Stimulated activated naive CD4-positive, alpha-beta T cell (primary cell): ENCODE data around the gene KNDC1.
"Not testable (repeated sequence)": the region's sequence is repeated elsewhere in the genome, so short reads cannot be mapped to it uniquely, and the experiment has no call there.

ENCODE experiments used
- DNase-seq, 6 experiments: peaks; one replicate each; lab custom pipeline; 2025; lab: John Stamatoyannopoulos, UW

The KNDC1 gene

DNA sequence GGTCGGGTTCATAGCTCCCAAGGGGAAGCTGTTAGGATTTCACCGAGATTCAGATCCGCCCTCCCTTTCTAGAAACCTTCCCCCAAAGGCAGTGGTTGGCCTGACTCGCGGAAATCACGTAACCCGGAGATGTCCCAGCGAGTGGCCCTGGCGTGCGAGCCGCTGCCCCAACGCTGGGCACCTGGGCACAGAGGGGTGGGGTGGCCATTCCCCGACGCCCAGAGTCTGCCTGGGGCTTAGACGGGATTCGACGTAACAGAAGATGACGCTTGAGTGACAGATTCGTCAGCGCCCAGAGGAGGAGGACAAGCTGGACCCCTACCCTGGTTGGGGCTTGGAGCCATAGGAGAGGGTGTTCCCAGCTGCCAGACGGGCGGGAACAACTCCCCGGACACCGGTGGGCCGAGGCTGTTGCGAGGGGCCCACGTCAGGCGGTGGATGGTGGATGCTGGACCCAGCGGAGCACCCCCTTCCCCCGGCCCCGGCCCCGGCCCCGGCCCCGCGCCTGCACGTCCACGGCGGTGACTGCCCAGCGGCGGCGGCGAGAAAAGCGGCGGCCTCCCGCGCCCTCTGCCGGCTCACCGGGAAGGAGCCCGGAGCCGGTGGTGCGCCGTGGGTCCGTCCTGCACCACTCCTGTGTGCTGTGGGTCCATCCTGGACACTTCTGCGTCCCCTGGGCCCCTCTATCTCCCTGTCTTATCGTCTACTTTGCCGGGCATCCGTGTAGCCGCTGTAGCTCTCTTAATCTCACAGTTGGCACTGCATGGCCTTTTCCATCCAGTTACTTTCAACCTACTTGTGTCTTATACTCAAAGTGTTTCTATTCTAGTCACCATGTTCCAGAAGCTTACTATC, 35.4 kb upstream of the KNDC1 start:
- peak in 1 of 6 experiments; percentile 6 for DNase-seq

DNA sequence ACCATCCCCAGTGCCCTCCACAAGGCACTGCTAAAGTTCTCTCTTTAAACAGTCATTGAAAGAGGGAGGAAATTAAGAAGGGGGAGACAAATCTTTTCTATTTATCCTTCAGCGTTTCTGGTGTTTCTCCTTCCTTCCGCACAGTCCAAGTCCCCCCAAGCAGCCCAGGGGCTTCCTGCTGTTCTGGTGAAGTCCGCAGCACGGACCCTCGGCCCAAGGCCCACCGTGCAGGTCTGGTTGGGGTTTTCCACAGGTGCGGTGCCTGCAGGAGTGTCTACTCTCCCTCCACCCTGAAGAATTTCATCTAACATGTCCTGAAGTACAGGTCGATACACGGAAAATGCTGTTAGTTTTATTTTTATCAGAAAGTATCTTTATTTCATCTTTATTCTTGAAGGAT, 34.1 kb upstream of the KNDC1 start:
- no peak for DNase-seq

GRCh38 chr10:133126431-133127290, 33.4 kb upstream of the KNDC1 start:
- DNase-seq, result no peak

DNA sequence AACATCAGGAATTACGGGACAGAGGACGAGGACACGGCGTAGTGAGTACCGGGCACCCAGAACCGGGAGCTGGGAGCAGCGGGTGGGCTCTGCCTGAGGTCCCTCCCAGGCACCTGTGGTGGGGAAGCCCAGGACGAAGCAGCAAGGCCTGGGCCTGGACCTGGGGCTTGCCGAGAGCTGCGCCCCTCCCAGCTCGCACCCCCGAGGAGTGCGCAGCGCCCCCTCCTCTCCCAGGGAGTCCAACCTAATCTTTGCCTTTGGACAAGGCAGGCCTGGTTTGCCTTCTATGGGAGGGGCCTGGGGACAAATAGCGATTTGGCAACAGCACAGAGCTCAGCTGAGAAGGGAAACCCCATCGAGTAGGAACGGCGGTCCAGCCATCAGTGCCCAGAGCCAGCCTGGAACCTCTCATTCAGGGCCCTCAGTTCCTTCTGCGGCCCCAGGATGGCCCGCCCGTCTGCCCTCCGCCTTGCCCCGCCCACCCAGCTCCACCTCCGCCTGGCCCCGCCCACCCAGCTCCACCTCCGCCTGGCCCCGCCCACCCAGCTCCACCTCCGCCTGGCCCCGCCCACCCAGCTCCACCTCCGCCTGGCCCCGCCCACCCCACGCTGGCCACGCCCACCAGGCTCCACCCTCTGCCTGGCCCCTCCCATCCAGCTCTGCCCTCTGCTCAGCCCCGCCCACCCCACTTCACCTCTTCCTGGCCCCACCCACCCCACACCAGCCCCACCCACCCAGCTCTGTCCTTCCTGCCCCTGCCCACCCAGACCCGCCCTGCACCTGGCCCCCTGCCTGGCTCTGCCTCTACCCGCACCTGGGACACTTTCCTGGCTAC, 32.5 kb upstream of the KNDC1 start:
- DNase-seq, result peak in 3 of 6 experiments; percentile 2 to 44 (median 19)

- DNase-seq, result no peak
Observed at GRCh38 chr10:133128126-133129070, 31.6 kb upstream of the KNDC1 start.

- no peak for DNase-seq
Observed at GRCh38 chr10:133129071-133129858, 30.8 kb upstream of the KNDC1 start.

- no peak for DNase-seq
Observed at GRCh38 chr10:133129859-133130495, 30.0 kb upstream of the KNDC1 start.

DNA sequence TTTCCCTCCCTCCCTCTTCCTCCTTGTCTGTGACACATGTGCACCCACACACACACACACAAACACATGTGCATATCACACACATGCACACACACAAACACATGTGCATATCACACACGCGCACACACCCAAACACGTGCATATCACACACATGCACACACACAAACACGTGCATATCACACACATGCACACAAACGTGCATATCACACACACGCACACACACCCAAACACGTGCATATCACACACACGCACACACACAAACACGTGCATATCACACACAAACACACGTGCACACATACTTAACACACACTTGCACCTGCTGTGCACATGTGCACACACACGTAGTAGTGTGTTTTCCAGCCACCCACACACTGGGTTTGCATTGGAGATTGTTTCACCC, 29.4 kb upstream of the KNDC1 start:
- no peak for DNase-seq

GRCh38 chr10:133131053-133131452, 29.0 kb upstream of the KNDC1 start:
- no peak for DNase-seq

- DNase-seq, result no peak
Observed at GRCh38 chr10:133131734-133132472, 28.1 kb upstream of the KNDC1 start.

DNA sequence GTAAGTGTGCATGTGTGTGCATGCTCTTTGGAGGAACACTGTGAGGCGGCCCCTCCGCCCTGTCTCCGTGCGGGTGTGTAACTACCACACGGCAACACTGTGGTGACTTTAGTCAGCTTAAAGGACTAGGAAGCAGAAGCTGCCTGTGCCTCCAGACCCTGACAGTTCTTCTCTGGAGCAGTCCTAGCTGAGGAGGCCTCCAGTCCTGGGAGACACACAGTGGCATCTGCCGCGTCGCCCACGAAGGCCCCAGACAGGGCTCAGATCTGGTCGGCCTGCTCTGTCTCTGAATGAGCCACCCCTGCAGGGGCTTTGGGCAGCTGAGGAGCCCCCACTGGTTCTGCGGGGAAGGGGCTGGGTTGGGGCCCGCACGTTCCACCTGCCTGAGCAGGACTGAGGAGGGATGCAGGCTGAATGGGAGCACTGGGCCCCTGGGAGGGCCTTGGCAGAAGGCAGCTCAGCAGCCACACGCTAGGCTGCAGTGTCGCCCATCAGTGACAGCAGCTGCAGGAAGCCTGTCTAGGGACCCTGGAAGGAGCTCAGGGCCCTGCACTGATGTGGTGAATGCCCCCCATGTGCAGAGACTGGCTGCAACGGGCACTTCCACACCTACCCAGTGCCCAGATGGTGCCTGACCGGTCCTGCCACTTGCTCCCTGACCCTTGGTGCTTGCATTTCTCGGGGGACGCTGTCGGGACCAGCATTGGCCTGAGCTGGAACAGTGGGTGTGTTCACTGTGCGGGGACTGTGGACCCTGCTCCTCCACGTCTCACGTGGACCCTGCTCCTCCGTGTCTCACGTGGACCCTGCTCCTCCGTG, 27.3 kb upstream of the KNDC1 start:
- DNase-seq, result no peak

- no peak for DNase-seq
Observed at GRCh38 chr10:133133471-133134231, 26.4 kb upstream of the KNDC1 start.

DNA sequence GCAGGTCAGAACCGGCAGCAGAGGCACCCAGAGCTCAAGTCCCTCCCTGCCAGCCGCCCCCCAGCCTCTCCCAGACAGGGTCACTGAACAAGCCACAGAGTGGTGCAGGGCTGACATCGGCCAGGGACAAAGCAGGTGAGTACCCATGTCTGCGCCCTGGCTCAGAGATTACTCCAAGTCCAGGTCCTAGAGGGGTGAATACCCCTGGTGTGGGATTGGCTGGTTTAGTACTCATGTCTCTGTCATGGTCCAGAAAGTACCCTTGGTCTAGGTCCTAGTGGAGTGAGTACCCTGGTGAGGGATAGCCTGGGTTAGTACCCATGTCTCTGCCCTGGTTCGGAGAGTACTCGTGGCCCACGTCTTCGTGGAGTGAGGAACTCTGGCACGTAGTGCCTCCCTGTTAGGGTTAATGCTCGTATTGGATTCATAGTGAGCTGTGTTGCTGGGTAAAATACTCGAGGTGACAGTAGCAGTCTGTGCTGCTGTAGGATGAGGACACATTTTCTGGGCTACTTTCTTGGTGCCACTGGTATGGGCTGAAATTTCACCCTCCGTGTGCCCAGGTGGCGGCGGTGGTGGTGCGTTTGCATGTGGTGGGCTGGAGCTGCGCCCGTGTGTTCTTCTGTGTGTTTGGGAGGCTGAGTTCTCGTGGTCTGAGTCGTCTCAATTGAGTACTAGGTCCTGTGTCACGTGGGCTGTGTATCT, 25.5 kb upstream of the KNDC1 start:
- no peak for DNase-seq

GRCh38 chr10:133135116-133135465, 24.9 kb upstream of the KNDC1 start:
- no peak for DNase-seq

DNA sequence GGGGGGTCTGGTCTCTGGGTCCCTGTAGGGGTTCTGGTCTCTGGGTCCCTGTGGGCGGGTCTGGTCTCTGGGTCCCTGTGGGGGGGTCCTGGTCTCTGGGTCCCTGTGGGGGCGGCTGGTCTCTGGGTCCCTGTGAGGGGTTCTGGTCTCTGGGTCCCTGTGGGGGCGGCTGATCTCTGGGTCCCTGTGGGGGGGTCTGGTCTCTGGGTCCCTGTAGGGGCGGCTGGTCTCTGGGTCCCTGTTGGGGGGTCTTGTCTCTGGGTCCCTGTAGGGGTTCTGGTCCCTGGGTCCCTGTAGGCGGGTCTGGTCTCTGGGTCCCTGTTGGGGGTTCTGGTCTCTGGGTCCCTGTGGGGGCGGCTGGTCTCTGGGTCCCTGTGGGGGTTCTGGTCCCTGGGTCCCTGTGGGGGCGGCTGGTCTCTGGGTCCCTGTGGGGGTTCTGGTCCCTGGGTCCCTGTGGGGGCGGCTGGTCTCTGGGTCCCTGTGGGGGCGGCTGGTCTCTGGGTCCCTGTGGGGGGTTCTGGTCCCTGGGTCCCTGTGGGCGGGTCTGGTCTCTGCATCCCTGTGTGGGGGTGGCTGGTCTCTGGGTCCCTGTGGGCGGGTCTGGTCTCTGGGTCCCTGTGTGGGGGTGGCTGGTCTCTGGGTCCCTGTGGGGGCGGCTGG, 22.4 kb upstream of the KNDC1 start:
- not testable (repeated sequence) for DNase-seq

DNA sequence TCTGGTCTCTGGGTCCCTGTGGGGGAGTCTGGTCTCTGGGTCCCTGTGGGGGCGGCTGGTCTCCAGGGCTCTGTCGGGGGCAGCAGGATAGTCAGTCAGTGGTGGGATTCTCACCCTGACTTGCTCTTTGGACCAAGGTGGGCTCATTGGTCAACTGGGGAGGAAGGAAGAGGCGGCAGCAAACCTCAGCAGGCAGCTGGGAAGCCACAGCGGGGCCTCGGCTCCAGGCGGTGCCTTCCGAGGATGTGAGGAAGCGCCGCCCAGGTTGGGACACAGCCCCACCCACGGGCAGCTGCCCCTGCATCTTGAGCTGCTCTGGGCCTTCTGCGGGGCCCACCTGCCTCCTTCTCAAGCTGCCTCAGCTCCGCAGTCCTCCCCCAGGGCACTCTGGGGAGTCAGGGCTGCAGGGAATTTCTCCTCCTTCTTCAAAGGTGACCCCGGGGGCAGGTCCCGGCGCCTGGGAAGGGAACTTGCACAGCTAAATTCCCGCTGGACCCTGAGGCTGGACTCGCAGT, 20.4 kb upstream of the KNDC1 start:
- no peak for DNase-seq
